Adipocyte (in vitro differentiated cells): ENCODE measurements around the gene CLSTN2.

Source experiments
- DNase-seq: peaks from one replicate; pipeline ENCODE4 v3.0.0-alpha.2; 2015; ENCODE audit warnings: low read depth
- H3K27me3 ChIP-seq: replicated peaks from 2 replicates; pipeline ENCODE4 v1.7.0; 2013; ENCODE audit warnings: mild to moderate bottlenecking, low read length, moderate library complexity; ENCODE audit not compliant: control insufficient read depth, insufficient read depth
- H3K36me3 ChIP-seq: 2 replicates; pipeline ENCODE4 v1.7.0; 2013; ENCODE audit warnings: low read length, mild to moderate bottlenecking, moderate library complexity; ENCODE audit not compliant: control insufficient read depth, insufficient read depth, severe bottlenecking
- H3K4me1 ChIP-seq: 2 replicates; pipeline ENCODE4 v1.7.0; 2013; ENCODE audit warnings: mild to moderate bottlenecking, low read length, moderate library complexity; ENCODE audit not compliant: control insufficient read depth, insufficient read depth
- H3K4me3 ChIP-seq: 2 replicates; pipeline ENCODE4 v1.7.0; 2013; ENCODE audit warnings: mild to moderate bottlenecking, low read length, moderate library complexity
- H3K9ac ChIP-seq: 2 replicates; pipeline ENCODE4 v1.7.0; 2013; ENCODE audit warnings: mild to moderate bottlenecking, low read length, moderate library complexity
- H3K9me3 ChIP-seq: 2 replicates; pipeline ENCODE4 v1.7.0; 2013; ENCODE audit warnings: mild to moderate bottlenecking, low read length, moderate library complexity; ENCODE audit not compliant: control insufficient read depth

The CLSTN2 gene

GRCh38 chr3:140023616-140024530 lies 88.9 kb downstream of the CLSTN2 start:
- Histone ChIP-seq H3K4me1 (peaks cover 8% of the 10 kb centered on the region), H3K4me3 (no peak overlapping the region), H3K9me3 (no peaks in the 10 kb centered on the region), H3K9ac (no peak overlapping the region), H3K36me3 (no peaks in the 10 kb centered on the region), H3K27me3 (peaks cover 11% of the 10 kb centered on the region)
- no peak for DNase-seq

DNA sequence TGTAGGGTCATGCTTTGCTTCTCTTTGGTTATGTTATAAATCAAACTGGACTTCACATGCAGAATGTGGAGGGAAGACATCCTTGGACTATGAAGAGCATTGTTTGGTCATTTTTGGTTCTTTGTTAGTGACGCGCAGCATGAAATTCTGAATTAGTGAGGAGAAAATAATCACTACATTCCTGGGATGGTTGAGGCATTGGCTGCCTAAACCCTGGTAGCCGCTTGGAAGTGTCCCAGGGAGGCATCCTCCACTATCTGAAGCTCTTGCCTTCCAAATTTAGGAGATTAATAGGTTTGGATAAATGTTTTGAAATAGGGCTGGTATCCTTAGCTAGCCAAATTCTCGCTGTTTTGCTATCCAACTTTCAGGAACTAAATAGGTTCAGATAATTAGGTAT lies 96.2 kb downstream of the CLSTN2 start:
- no peaks in the 10 kb centered on the region for H3K4me1 ChIP-seq
- no peak overlapping the region for H3K4me3 ChIP-seq
- no peaks in the 10 kb centered on the region for H3K9me3 ChIP-seq
- H3K9ac ChIP-seq, result no peak overlapping the region
- H3K27me3 ChIP-seq, result peaks cover 9% of the 10 kb centered on the region
- no peaks in the 10 kb centered on the region for H3K36me3 ChIP-seq
- no peak for DNase-seq

- Histone ChIP-seq H3K4me3 (no peak overlapping the region), H3K4me1 (no peaks in the 10 kb centered on the region), H3K36me3 (no peaks in the 10 kb centered on the region), H3K9me3 (no peaks in the 10 kb centered on the region), H3K9ac (no peak overlapping the region), H3K27me3 (peaks cover 4% of the 10 kb centered on the region)
- DNase-seq, result no peak
Observed at GRCh38 chr3:140034058-140034457, 99.1 kb downstream of the CLSTN2 start.

DNA sequence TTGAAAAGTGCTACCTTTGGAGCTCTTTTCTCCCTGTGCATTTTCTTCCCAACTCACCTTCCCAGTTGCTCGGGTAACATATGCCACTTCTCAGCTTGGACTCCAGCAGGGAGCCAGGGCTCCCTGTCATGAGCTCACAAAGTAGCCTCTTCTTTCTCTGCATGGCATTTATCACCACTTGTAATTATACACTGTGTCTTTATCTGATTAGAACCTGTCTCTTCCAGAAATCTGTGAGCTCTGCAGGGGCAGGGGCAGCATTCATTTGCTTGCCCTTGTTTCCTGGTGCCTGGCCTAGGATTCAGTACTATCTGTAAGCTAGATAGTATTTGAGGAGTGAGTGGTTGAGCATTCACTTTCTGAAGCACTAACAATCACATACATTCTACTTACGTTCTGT lies 100.9 kb downstream of the CLSTN2 start:
- Histone ChIP-seq H3K9me3 (no peaks in the 10 kb centered on the region), H3K4me1 (no peaks in the 10 kb centered on the region), H3K4me3 (no peak overlapping the region), H3K27me3 (peaks cover 4% of the 10 kb centered on the region), H3K9ac (no peak overlapping the region), H3K36me3 (no peaks in the 10 kb centered on the region)
- no peak for DNase-seq

DNA sequence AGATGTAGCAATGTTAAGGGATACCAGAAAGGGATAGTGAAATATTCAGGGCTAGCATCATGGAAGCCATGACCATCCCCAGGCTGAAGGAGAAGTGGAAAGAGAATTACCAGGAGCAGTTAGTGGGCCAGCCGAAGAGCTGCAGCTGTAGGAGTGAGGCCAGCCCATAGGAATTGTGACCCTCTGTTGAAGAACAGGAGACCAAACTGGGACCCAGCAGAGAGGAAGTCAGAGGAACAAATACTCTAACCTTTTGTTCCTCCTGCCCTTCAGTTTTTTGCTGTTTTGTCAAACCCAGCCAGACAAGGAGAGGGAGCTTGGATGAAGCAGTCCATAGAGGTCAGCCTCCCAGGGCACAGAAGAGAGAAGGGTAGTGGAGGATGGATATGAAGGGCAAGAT lies 115.4 kb downstream of the CLSTN2 start:
- Histone ChIP-seq H3K36me3 (no peaks in the 10 kb centered on the region), H3K4me1 (no peaks in the 10 kb centered on the region), H3K9me3 (no peaks in the 10 kb centered on the region), H3K27me3 (peaks cover 9% of the 10 kb centered on the region), H3K4me3 (no peak overlapping the region), H3K9ac (no peak overlapping the region)
- DNase-seq, result no peak

GRCh38 chr3:140051019-140051957 lies 116.3 kb downstream of the CLSTN2 start:
- Histone ChIP-seq H3K4me1 (no peaks in the 10 kb centered on the region), H3K9ac (no peak overlapping the region), H3K36me3 (no peaks in the 10 kb centered on the region), H3K9me3 (no peaks in the 10 kb centered on the region), H3K4me3 (no peak overlapping the region), H3K27me3 (peaks cover 9% of the 10 kb centered on the region)
- peak; percentile 1 for DNase-seq

DNA sequence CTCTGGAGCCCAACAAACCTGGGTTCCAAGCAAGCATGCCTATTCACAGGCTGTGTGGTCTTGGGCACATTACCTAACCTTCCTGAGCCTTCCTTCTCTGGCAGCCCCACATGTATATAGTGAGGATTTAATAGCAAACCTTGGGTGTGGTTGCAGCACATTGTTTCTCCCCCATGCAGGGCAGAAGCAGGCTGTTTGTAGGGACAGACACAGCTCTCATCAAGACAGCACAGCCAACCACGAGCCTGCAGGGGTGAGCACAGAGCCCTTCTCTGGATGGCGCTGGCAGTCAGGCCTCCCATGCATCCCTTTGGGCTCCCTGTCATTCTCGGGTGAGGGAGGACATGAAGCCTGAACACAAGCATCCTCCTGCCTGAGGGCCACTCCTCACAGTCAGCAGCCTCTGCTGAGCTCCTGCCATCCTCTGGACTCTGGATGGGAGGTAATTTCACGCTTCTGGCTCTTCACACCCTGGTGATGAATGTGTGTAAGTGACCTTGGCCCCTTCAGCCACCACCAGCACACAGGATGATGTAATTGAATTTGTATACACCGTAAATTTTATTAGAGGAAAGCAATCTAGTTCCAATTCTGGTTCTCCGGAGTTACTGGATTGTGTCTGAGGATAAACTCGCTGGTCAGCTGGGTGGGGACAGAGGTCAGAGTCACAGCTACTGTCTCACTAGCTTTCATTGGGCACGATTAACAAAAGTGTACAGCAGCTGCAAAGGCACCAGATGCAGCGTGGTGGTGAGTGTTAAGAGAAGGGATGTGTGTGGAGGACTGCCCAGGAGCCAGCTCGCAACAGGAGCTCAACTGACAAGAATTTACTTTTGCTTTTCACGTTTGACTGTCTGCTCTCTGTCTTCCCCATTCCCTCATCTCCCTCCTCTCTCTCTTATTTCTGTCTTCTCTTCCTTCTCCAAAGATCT lies 118.1 kb downstream of the CLSTN2 start:
- no peak overlapping the region for H3K9ac ChIP-seq
- H3K27me3 ChIP-seq, result peaks cover 13% of the 10 kb centered on the region
- no peaks in the 10 kb centered on the region for H3K9me3 ChIP-seq
- DNase-seq, result no peak
- no peak overlapping the region for H3K4me3 ChIP-seq
- H3K36me3 ChIP-seq, result no peaks in the 10 kb centered on the region
- no peaks in the 10 kb centered on the region for H3K4me1 ChIP-seq

DNA sequence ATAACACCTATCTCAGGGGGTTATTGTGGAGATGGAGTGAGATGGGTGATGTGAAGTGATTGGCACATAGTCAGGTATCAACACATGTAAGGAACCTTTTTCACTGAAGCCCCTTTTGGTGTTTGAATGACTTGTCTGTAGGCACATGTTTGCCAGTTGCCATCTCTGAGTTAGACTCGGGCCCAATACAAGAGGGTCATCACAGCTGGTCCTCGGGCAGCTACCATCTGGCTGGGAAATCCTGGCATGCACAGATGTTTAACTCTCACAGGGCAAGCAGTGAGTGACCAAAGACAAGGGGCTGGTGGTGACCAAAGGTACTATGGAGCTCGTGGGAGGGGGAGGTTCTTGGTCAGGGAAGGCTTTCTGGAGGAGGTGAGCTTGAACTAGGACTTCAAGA lies 118.8 kb downstream of the CLSTN2 start:
- Histone ChIP-seq H3K36me3 (no peaks in the 10 kb centered on the region), H3K4me1 (no peaks in the 10 kb centered on the region), H3K9ac (no peak overlapping the region), H3K27me3 (peaks cover 13% of the 10 kb centered on the region), H3K4me3 (no peak overlapping the region), H3K9me3 (no peaks in the 10 kb centered on the region)
- DNase-seq, result no peak

DNA sequence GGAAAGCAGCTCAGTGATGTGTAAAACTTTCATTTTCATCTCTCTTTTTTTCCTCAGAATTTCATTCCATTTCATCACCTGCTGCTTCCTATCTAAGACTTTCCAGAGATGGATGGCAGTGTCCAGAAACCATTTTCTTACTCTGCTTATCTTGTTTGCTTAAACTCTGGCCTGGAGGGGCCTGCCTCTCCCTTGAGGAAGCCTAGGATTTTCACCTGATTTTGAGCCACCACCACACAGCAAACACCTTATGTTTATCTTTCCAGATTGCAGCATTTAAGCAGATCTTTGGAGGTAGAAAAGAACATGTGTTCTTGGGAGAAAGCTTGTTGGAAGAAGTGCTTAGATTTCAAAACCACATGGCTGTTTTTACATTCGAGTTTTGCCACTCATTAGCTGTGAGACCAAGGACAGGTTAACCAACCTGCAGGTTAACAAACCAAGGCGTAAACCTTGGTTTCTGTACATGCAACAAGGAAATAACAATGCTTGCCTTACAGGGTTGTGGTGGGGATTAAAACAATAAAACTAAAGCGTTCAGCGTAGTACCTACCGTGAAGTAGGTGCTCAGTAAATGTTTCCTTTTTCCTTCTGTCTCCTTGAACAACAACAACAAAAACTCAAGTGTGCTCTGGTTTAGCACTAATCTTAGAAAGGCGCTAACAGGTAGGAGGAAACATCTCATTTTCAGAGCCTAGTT lies 120.3 kb downstream of the CLSTN2 start:
- H3K36me3 ChIP-seq, result no peaks in the 10 kb centered on the region
- DNase-seq, result no peak
- no peaks in the 10 kb centered on the region for H3K9me3 ChIP-seq
- no peaks in the 10 kb centered on the region for H3K4me1 ChIP-seq
- no peak overlapping the region for H3K9ac ChIP-seq
- H3K4me3 ChIP-seq, result no peak overlapping the region
- peaks cover 16% of the 10 kb centered on the region for H3K27me3 ChIP-seq

GRCh38 chr3:140056047-140056446 lies 121.1 kb downstream of the CLSTN2 start:
- Histone ChIP-seq H3K9ac (no peak overlapping the region), H3K4me3 (no peak overlapping the region), H3K27me3 (peaks cover 17% of the 10 kb centered on the region), H3K4me1 (no peaks in the 10 kb centered on the region), H3K9me3 (no peaks in the 10 kb centered on the region), H3K36me3 (no peaks in the 10 kb centered on the region)
- DNase-seq, result no peak
